Activated CD8-positive, alpha-beta T cell treated with anti-CD3 and anti-CD28 coated beads for 36 hours (primary cell): ENCODE data around the gene NFYA. TPM values are rescaled to one million over a fixed set of nuclear protein-coding genes. Genes with fewer than 3 reads are reported as not detected.

Source experiments
- ATAC-seq: fragments of 200-7000 bp; cut with Tn5 transposase; one replicate; pipeline ENCODE4 v1.10.0; 2021; ENCODE audit warnings: mild to moderate bottlenecking, moderate library complexity
- CTCF ChIA-PET: fragments of 350-600 bp; sonication (Branson Sonifier 250); formaldehyde crosslinking; loops from one replicate; lab custom pipeline; 2021; ENCODE audit warnings: antibody characterized with exemption; lab: Charles Lee
- POLR2A ChIA-PET: fragments of 350-600 bp; sonication (Branson Sonifier 250); formaldehyde crosslinking; loops from one replicate; lab custom pipeline; 2021; ENCODE audit warnings: antibody characterized with exemption; lab: Charles Lee
- DNase-seq: peaks from one replicate; pipeline ENCODE4 v3.0.0-alpha.2; 2020
- H3K27ac Mint-ChIP-seq: one replicate; pipeline ENCODE4 v1.8.0; 2021; ENCODE audit warnings: mild to moderate bottlenecking, mixed read lengths
- H3K27me3 Mint-ChIP-seq: one replicate; pipeline ENCODE4 v1.8.0; 2021; ENCODE audit warnings: mixed read lengths
- H3K36me3 Mint-ChIP-seq: one replicate; pipeline ENCODE4 v1.8.0; 2021; ENCODE audit warnings: low read depth, mixed read lengths
- H3K4me1 Mint-ChIP-seq: one replicate; pipeline ENCODE4 v1.8.0; 2021; ENCODE audit warnings: low read depth, mixed read lengths
- H3K4me3 Mint-ChIP-seq: one replicate; pipeline ENCODE4 v1.8.0; 2021; ENCODE audit warnings: mild to moderate bottlenecking, moderate library complexity, mixed read lengths
- H3K9me3 Mint-ChIP-seq: one replicate; pipeline ENCODE4 v1.8.0; 2021; ENCODE audit warnings: mixed read lengths
- CTCF ChIP-seq: fragments of 200-600 bp; IDR thresholded peaks from one replicate; pipeline ENCODE4 v1.8.0; 2022; ENCODE audit warnings: antibody characterized with exemption, mild to moderate bottlenecking
- intact Hi-C: fragments of 100-400 bp; cut with micrococcal nuclease; formaldehyde crosslinking; loops from one replicate; pipeline ENCODE4 v1.10.0; 2022
- total RNA-seq, 2 experiments: library from RNA; stranded (reverse); gene quantifications; one replicate each; pipeline ENCODE4 v1.2.3, GENCODE V29; 2021

The NFYA gene
- total RNA-seq, 2 experiments from 2014 or later = 30.7 to 31.1 TPM

- DNase-seq (peak; percentile 73), ATAC-seq (peak; percentile 77)
- Mint-ChIP-seq H3K36me3 (peaks cover 2% of the 10 kb centered on the region), H3K27ac (no peak within 1 kb of the TSS), H3K4me1 (peaks cover 8% of the 10 kb centered on the region), H3K27me3 (no peaks in the 10 kb centered on the region), H3K4me3 (no peak within 1 kb of the TSS), H3K9me3 (no peaks in the 10 kb centered on the region)
- ChIA-PET POLR2A (interaction anchor here (0.6 to 1.1 kb wide), 2 partner anchors 24 to 52 kb away, joined by 3 to 4 read pairs; no protein-coding TSS in a partner anchor), CTCF (interaction anchor here (0.8 to 5.1 kb wide), 22 partner anchors 10 to 161 kb away, joined by 3 to 48 read pairs (median 4); partner anchors contain the start of genes APOBEC2 and TREML2)
- intact Hi-C loops = no loop called here
- peak; percentile 71 for TF ChIP-seq CTCF
These were observed 33.4 kb upstream of the NFYA start, which contains the start of gene UNC5CL for GRCh38 chr6:41039060-41039998. UNC5CL (minus strand) TSS chr6:41039221; CDS start chr6:41035074, 4,147 bp downstream.

- POLR2A ChIA-PET = interaction anchor here (0.6 to 1.1 kb wide), 2 partner anchors 23 to 51 kb away, joined by 3 to 4 read pairs; no protein-coding TSS in a partner anchor
- intact Hi-C loops = no loop called here
- no peak for TF ChIP-seq CTCF
- no peaks in the 10 kb centered on the region for H3K9me3 Mint-ChIP-seq
- H3K4me3 Mint-ChIP-seq = no peak overlapping the region
- peaks cover 8% of the 10 kb centered on the region for H3K4me1 Mint-ChIP-seq
- no peaks in the 10 kb centered on the region for H3K27me3 Mint-ChIP-seq
- DNase-seq = peak; percentile 34
- CTCF ChIA-PET = interaction anchor here (0.8 to 5.1 kb wide), 17 partner anchors 9 to 160 kb away, joined by 3 to 48 read pairs (median 6); partner anchors contain the start of genes APOBEC2 and TREML2
- H3K36me3 Mint-ChIP-seq = peaks cover 2% of the 10 kb centered on the region
- ATAC-seq = peak; percentile 68
- H3K27ac Mint-ChIP-seq = no peak overlapping the region
These were observed 32.5 kb upstream of the NFYA start for GRCh38 chr6:41040101-41040939.

GRCh38 chr6:41040940-41041536 lies 31.7 kb upstream of the NFYA start:
- ATAC-seq = peak; percentile 19
- DNase-seq = no peak
- ChIA-PET CTCF (interaction anchor here (2.8 to 5.1 kb wide), 2 partner anchors 9 to 12 kb away, joined by 20 to 48 read pairs; no protein-coding TSS in a partner anchor), POLR2A (interaction anchor here (1.4 kb wide), 1 partner anchor 11 kb away, joined by 6 read pairs; no protein-coding TSS in a partner anchor)
- no peak overlapping the region for H3K27ac Mint-ChIP-seq
- H3K4me1 Mint-ChIP-seq = peaks cover 8% of the 10 kb centered on the region
- H3K4me3 Mint-ChIP-seq = no peak overlapping the region
- H3K9me3 Mint-ChIP-seq = no peaks in the 10 kb centered on the region
- no peak for TF ChIP-seq CTCF
- H3K27me3 Mint-ChIP-seq = no peaks in the 10 kb centered on the region
- H3K36me3 Mint-ChIP-seq = peaks cover 2% of the 10 kb centered on the region
- intact Hi-C loops = no loop called here

- intact Hi-C loops = no loop called here
- TF ChIP-seq CTCF = no peak
- ATAC-seq (no peak), DNase-seq (no peak)
- POLR2A ChIA-PET = interaction anchor here (1.2 to 1.4 kb wide), 2 partner anchors 11 to 13 kb away, joined by 3 to 6 read pairs; no protein-coding TSS in a partner anchor
- Mint-ChIP-seq H3K4me3 (no peak within 1 kb of the TSS), H3K36me3 (peaks cover 2% of the 10 kb centered on the region), H3K4me1 (peaks cover 8% of the 10 kb centered on the region), H3K9me3 (no peaks in the 10 kb centered on the region), H3K27ac (no peak within 1 kb of the TSS), H3K27me3 (no peaks in the 10 kb centered on the region)
- CTCF ChIA-PET = interaction anchor here (0.7 to 5.1 kb wide), 2 partner anchors 14 to 34 kb away, joined by 3 to 48 read pairs; no protein-coding TSS in a partner anchor
These were observed 30.3 kb upstream of the NFYA start, which contains the start of gene TSPO2 for GRCh38 chr6:41042226-41043055. TSPO2 (plus strand) TSS chr6:41042467; CDS start chr6:41042986, 519 bp downstream.
